ENCODE data around the gene SLC5A11.
"Not testable (repeated sequence)": the region's sequence is repeated elsewhere in the genome, so short reads cannot be mapped to it uniquely, and the experiment has no call there.

The SLC5A11 gene

DNA sequence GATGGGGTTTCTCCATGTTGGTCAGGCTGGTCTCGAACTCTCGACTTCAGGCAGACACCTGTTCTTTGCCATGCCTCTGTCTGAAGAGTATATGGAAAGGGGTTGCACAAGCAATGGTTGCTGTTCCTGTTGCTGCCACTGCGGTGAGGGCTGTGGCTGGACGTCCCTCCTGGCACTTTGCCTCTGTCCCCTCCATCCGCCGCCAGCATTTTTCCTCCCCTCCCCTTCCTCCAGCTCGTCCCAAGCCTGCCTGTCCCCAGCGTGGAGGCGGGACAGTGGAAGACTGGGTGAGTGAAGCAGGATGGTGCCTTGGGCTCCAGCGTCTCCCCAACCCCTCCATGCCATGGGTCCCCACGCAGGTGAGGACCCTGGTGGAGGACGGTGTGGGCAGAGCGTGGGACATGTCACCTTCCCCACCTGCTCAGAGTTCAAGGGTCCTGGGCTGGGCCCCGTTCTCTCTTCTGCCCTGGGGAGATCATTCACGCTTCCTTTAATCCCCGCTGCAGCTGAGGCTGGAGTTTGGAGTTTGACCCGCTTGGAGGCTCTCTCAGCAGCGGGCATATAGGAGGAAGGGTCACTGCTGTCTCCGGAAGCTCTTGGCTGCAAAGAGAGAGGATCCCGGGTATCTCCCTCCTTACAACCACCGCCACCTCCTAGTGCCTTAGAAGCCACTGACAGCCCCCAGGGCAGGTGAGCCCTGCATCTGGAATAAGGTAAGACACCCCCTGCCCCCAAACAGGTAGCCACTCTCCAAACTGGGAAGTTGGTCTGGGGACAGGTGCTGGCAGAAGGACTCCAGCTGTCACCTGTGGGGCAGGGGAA lies at the start of gene SLC5A11:
Gene SLC5A11 (plus strand): TSS at position 238 of the 822 bp plus-strand sequence. CDS start 12,681 bp downstream, outside the sequence.
- no peak for DNase-seq (ENCODE audit: low read depth)

- DNase-seq (ENCODE audit: low read depth) = no peak
These were observed 45.2 kb upstream of the SLC5A11 start for GRCh38 chr16:24800586-24800985.

GRCh38 chr16:24801761-24802302 lies 43.9 kb upstream of the SLC5A11 start:
- DNase-seq (ENCODE audit: low read depth) = no peak

GRCh38 chr16:24805484-24805883 lies 40.3 kb upstream of the SLC5A11 start:
- DNase-seq (ENCODE audit: low read depth) = no peak

DNA sequence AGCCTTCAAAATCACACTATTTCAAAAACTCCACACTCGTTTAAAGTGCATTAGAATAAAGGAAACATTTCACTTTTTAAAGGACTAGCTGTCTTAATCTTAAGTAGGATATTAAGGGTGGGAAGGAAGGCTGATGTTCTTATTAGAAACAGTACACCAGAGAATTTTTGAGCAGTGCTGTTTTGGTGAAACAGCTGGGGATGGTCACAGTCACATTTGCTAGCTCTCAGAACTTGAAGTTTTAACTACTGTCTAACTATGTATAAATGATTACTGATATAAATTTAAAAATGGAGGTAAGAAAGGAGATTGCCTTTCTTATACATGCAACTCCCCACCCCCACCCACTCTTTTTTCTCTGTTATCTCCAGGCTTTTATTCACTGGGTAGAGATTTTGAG lies 38.5 kb upstream of the SLC5A11 start:
- no peak for DNase-seq (ENCODE audit: low read depth)

GRCh38 chr16:24810951-24811843 lies 34.6 kb upstream of the SLC5A11 start:
- DNase-seq (ENCODE audit: low read depth) = no peak

- not testable (repeated sequence) for DNase-seq (ENCODE audit: low read depth)
These were observed 33.0 kb upstream of the SLC5A11 start for GRCh38 chr16:24812813-24813212.

GRCh38 chr16:24815021-24815420 lies 30.7 kb upstream of the SLC5A11 start:
- no peak for DNase-seq (ENCODE audit: low read depth)

DNA sequence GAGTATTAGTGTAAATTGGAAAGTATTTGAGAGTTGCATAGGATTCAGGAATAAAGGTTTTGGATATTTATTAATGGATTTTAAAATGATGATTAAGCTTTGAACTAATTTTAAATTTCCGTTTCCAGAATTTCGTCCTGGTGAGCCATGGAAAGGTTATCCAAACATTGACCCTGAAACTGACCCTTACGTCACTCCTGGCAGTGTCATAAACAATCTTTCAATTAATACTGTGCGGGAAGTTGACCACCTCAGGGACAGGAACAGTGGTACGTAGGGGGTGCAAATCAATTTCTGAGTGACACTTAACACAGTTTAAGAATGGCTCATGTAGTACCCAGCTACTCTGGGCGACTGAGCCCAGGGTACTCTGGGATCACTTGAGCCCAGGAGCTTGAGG lies 29.1 kb upstream of the SLC5A11 start:
- no peak for DNase-seq (ENCODE audit: low read depth)

GRCh38 chr16:24819462-24820040 lies 26.2 kb upstream of the SLC5A11 start:
- DNase-seq (ENCODE audit: low read depth) = no peak

GRCh38 chr16:24820522-24820921 lies 25.2 kb upstream of the SLC5A11 start:
- no peak for DNase-seq (ENCODE audit: low read depth)

DNA sequence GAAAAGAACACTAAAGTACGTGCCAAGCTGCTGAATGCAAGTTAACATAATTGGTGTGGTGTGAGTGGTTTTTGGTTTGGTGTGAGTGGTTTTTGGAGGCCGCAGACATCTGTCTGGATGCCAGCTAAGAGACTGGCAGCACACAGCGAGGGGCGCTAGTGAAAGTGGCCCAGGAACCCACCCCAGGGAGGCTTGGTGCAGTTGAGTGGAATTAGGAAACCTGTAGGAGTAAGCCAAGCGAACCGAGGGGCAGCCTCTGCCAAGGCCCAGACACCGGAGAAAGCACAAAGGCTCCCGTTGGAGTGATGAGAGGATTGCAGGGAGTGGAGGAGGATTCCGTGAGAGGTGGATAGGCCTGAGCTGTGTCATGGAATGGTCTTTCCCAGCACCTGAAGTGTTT lies 24.6 kb upstream of the SLC5A11 start:
- no peak for DNase-seq (ENCODE audit: low read depth)

DNA sequence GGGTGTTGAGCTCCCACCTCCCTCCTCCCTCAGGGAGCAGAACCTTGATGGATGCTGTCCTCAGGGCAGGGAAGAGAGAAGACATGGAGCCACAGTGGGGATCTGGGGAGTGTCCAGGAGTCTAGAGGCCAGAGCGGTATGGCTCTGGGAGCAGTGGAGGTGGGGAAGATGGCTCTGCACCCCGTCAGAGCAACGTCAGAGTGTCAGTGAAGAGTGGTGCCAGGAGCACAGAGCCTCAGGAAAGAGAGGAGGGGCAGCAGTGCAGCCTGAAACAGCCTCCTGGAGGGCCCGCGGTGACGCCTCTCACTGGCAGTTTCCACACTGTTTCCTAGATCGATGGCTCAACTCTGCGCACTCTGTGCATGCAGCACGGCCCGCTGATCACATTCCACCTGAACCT lies 23.2 kb upstream of the SLC5A11 start:
- no peak for DNase-seq (ENCODE audit: low read depth)

DNA sequence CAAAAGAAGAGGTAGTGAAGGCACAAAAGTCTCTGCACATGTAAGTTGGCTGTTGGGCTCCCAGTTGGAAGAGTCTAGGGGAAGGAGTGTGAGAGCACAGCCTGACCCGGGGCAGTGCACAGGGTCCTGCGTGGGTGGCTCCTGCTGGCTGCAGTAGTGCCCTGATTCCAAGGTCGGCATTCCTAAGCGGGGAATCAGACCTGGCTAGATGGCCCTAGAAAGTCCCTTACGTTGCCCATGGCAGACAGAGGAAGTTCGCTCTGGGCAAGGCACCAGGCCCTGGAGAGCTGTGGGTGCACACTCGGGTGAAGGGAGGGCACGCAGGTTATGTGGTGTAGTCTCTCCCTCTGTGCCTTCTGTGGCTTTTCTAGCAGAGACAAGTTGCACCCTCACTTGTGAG lies 22.8 kb upstream of the SLC5A11 start:
- DNase-seq (ENCODE audit: low read depth) = no peak

- no peak for DNase-seq (ENCODE audit: low read depth)
These were observed 20.1 kb upstream of the SLC5A11 start for GRCh38 chr16:24825696-24826095.

DNA sequence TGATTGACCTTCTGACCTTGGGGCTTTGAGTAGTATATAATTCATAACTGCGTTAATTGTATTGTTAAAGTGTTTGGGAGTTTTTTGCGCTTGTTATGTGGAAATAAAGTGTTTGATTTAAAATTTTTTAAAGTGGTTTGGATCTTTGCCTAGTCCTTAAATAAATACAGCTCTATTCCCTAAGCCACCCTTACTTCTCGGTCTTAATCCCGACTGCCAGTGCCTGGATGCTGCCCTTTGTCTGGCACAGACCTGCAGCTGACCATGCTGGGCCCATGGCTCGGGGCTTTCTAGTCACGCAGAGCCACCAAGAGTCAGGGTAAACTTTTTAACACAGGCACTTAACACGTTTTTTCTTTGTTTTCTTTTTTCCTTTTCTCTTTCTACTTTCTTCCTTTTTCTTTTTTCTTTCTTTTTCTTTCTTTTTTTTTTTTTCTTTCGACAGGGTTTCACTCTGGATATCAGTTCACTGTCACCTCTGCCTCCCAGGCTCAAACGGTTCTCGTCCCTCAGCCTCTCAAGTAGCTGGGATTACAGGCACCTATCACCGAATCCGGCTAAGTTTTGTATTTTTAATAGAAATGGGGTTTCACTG lies 19.6 kb upstream of the SLC5A11 start:
- no peak for DNase-seq (ENCODE audit: low read depth)

- DNase-seq (ENCODE audit: low read depth) = no peak
These were observed 18.8 kb upstream of the SLC5A11 start for GRCh38 chr16:24826817-24827566.

DNA sequence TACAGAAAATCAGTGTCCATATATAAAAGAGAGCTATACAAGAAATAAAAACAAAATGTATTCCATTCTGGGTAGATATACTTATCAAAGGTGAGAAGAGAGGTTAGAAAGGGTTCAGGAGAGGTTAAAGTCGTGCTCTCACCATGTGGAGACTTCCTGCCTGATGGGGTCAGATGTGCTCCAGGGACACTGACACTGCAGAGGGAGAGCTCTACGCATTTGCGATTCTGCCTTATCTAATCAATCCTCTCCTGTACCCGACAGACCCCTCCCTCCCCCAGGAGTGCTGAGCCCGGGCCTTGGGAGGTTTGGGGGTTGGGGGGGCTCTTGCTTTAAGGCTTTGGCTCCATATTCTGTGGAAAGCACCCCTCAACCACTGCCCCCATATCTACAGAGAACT lies 16.6 kb upstream of the SLC5A11 start:
- DNase-seq (ENCODE audit: low read depth) = no peak

- no peak for DNase-seq (ENCODE audit: low read depth)
These were observed 12.4 kb upstream of the SLC5A11 start for GRCh38 chr16:24833352-24833751.

DNA sequence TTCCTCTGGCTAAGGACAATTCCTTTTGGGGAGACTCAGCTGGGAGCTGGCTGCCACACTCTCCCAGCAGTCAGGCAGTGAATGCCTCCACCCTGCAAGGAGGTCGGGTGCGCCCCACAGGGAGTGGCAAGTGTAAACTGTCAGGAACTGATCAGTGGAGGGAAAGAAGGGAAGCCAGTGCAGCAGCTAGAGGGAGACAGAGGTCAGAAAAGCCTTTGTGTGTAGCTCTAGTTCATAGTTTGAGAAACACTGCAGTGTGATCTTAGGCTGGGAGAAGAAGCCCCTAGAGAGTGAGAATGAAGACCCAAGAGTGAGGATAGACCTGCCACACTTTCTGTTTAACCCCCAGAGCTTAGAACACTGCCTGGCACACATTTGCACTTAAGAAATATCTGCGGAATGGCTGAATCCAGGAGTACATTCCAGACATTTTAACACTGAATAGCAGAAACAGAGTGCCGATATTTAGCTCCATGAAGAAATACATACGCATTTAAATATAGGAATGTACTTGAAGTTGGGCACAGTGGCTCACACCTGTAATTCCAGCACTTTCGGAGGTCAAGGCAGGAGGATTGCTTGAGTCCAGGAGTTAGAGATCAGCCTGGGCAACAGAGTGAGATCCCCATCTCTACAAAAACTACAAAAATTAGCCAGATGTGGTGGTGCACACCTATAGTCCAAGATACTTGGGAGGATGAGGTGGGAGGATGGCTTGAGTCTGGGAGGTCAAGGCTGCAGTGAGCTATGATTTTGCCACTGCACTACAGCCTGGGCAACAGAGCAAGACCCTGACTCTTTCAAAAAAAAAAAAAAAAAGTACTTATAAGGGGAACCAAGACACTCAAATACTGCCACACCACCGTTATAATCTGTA lies 11.1 kb upstream of the SLC5A11 start:
- no peak for DNase-seq (ENCODE audit: low read depth)

Measured in activated T-cell treated with anti-CD3 and anti-CD28 coated beads for 1 hour (primary cell).